ENCODE measurements around the gene KIAA0319L.

GRCh38 chr1:35454616-35455015 is 102.6 kb downstream of the KIAA0319L start:
- TF ChIP-seq CTCF (conservative IDR thresholded peaks at IDR 0.05; ENCODE audit: low read depth in 2 of 2) (peak in 1 of 2 experiments; percentile 4; a peak in 1 of 4 replicates), POLR2AphosphoS5 (IDR thresholded peaks at IDR 0.05; ENCODE audit: low read depth) (no peak), EZH2phosphoT487 (IDR thresholded peaks at IDR 0.05; ENCODE audit: unreplicated experiment) (no peak), ZNF114 (CRISPR knock-in tag; IDR thresholded peaks at IDR 0.05) (no peak), REST (IDR thresholded peaks at IDR 0.05; ENCODE audit: unreplicated experiment) (no peak), CREB1 (CRISPR knock-in tag; IDR thresholded peaks at IDR 0.05; ENCODE audit: low read depth) (no peak)

Measured in GM23338 (cell line).